Activated naive CD8-positive, alpha-beta T cell treated with anti-CD3 and anti-CD28 coated beads, Interleukin-2, amount 10 ng/mL, durations not matched to agents 7 days and 5 days (primary cell): ENCODE data around the gene GABARAPL2. TPM values are rescaled to one million over a fixed set of nuclear protein-coding genes. Genes with fewer than 3 reads are reported as not detected.
A peak's percentile ranks its signal among the peaks of the same experiment; 100 is the strongest.
"Not testable (repeated sequence)": the region's sequence is repeated elsewhere in the genome, so short reads cannot be mapped to it uniquely, and the experiment has no call there.

Source experiments
- ATAC-seq: fragments of 150-1000 bp; cut with Tn5 transposase; one replicate; pipeline ENCODE4 v1.10.0; 2021; ENCODE audit warnings: low read depth, moderate library complexity
- POLR2A ChIA-PET: fragments of 350-600 bp; sonication (Branson Sonifier 250); formaldehyde crosslinking; loops from one replicate; lab custom pipeline; 2021; ENCODE audit warnings: antibody characterized with exemption; lab: Charles Lee
- DNase-seq: peaks from one replicate; pipeline ENCODE4 v3.0.0; 2021
- H3K27ac Mint-ChIP-seq: one replicate; pipeline ENCODE4 v1.8.0; 2022; ENCODE audit warnings: mild to moderate bottlenecking, mixed read lengths
- H3K27me3 Mint-ChIP-seq: one replicate; pipeline ENCODE4 v1.8.0; 2022; ENCODE audit warnings: mild to moderate bottlenecking, moderate library complexity, mixed read lengths
- H3K36me3 Mint-ChIP-seq: one replicate; pipeline ENCODE4 v1.8.0; 2021; ENCODE audit warnings: mild to moderate bottlenecking, mixed read lengths
- H3K4me1 Mint-ChIP-seq: one replicate; pipeline ENCODE4 v1.8.0; 2021; ENCODE audit warnings: mixed read lengths
- H3K4me3 Mint-ChIP-seq: one replicate; pipeline ENCODE4 v1.8.0; 2022; ENCODE audit warnings: mild to moderate bottlenecking, moderate library complexity, mixed read lengths
- H3K9me3 Mint-ChIP-seq: one replicate; pipeline ENCODE4 v1.8.0; 2021; ENCODE audit warnings: mixed read lengths
- total RNA-seq, 2 experiments: library from RNA; stranded (reverse); gene quantifications; one replicate each; pipeline ENCODE4 v1.2.3, GENCODE V29; 2021

Gene GABARAPL2
- total RNA-seq, 2 experiments from 2014 or later: 71.6 to 72.9 TPM

DNA sequence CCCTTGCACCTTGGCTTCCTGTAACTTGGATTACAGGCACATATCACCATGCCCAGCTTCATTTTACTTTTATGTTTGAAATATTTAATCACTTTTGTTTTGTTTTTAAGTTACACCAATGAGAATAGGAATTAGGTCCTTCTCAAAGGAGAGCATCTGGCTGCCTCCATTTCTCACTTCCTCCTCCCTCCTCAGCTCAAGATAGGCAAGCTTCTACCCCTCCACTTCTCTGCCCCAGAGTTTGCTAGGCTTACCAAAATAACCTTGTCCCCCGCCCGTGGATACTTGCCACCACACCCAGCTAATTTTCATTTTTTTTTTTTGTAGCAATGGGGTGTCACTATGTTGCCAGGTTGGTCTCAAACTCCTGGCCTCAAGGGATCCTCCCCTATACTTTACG is 17.9 kb downstream of the GABARAPL2 start:
- Mint-ChIP-seq H3K27me3 (no peaks in the 10 kb centered on the region), H3K4me1 (peaks cover 3% of the 10 kb centered on the region), H3K27ac (no peak overlapping the region), H3K4me3 (no peak overlapping the region), H3K9me3 (no peaks in the 10 kb centered on the region), H3K36me3 (peaks cover 3% of the 10 kb centered on the region)
- POLR2A ChIA-PET: interaction anchor here (1.1 kb wide), 1 partner anchor 9 kb away, joined by 3 read pairs; no protein-coding TSS in a partner anchor
- ATAC-seq (no peak), DNase-seq (no peak)

DNA sequence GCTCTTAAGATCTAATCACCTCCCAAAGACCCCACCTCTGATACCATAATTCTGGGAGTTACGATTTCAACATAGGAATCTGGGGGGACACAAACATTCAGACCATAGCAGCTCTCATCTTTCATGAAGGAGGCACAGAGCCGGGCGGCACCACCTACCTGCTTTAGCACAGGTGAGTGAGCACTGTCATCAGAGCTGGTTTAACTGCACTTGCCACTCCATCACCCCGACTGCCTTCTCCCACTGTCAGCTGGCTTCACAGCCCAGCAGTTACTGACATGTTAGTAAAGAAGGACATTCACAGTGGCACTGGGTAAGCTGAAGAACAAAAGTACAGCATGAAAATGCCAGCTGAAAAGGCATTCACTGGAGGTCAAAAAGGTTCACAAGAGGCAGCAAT is 22.5 kb downstream of the GABARAPL2 start:
- DNase-seq: no peak
- Mint-ChIP-seq H3K4me3 (no peak overlapping the region), H3K36me3 (peaks cover under 1% of the 10 kb centered on the region), H3K9me3 (no peaks in the 10 kb centered on the region), H3K4me1 (peaks cover 3% of the 10 kb centered on the region), H3K27ac (no peak overlapping the region), H3K27me3 (no peaks in the 10 kb centered on the region)
- ATAC-seq: no peak
- POLR2A ChIA-PET: no interaction called here

DNA sequence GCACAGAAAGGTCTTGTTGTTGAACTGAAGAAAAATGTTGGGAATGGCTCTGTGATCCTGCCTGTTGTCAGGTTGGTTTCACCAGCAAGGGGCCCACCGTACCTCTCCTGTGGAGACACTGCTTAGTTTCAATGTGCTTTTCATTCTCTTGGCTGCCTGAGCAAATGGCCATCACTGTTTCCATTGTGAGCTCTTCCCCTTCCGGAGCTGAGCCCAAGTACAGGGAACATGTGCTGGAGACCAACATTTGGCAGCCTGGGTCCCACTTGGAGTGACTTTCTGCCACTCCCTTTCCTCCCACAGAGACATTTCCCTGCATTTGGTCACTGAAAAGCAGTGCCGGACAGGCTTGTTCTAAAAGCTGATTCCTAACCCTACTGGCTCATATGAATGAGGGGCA is 23.1 kb downstream of the GABARAPL2 start:
- Mint-ChIP-seq H3K27ac (no peak overlapping the region), H3K9me3 (no peaks in the 10 kb centered on the region), H3K4me1 (peaks cover 4% of the 10 kb centered on the region), H3K27me3 (no peaks in the 10 kb centered on the region), H3K4me3 (no peak overlapping the region), H3K36me3 (peaks cover 3% of the 10 kb centered on the region)
- DNase-seq: no peak
- no peak for ATAC-seq
- POLR2A ChIA-PET: no interaction called here

GRCh38 chr16:75590920-75591843 is 25.0 kb downstream of the GABARAPL2 start:
- no peak overlapping the region for H3K27ac Mint-ChIP-seq
- POLR2A ChIA-PET: interaction anchor here (1.6 kb wide), 1 partner anchor 15 kb away, joined by 3 read pairs; no protein-coding TSS in a partner anchor
- H3K36me3 Mint-ChIP-seq: peaks cover 3% of the 10 kb centered on the region
- peaks cover 7% of the 10 kb centered on the region for H3K4me1 Mint-ChIP-seq
- H3K9me3 Mint-ChIP-seq: no peaks in the 10 kb centered on the region
- no peaks in the 10 kb centered on the region for H3K27me3 Mint-ChIP-seq
- DNase-seq (no peak), ATAC-seq (no peak)
- H3K4me3 Mint-ChIP-seq: no peak overlapping the region

GRCh38 chr16:75591927-75592326 is 25.7 kb downstream of the GABARAPL2 start:
- not testable (repeated sequence) for H3K9me3 Mint-ChIP-seq, H3K4me1 Mint-ChIP-seq, ATAC-seq, DNase-seq, H3K4me3 Mint-ChIP-seq, H3K36me3 Mint-ChIP-seq, H3K27ac Mint-ChIP-seq, H3K27me3 Mint-ChIP-seq
- POLR2A ChIA-PET: interaction anchor here (1.6 kb wide), 1 partner anchor 16 kb away, joined by 3 read pairs; no protein-coding TSS in a partner anchor

GRCh38 chr16:75593308-75593707 is 27.1 kb downstream of the GABARAPL2 start:
- POLR2A ChIA-PET: no interaction called here
- Mint-ChIP-seq H3K9me3 (peaks cover 1% of the 10 kb centered on the region), H3K36me3 (peaks cover 17% of the 10 kb centered on the region), H3K27me3 (no peaks in the 10 kb centered on the region), H3K27ac (no peak overlapping the region), H3K4me3 (no peak overlapping the region), H3K4me1 (peaks cover 7% of the 10 kb centered on the region)
- ATAC-seq: no peak
- no peak for DNase-seq

- H3K4me3 Mint-ChIP-seq: no peak overlapping the region
Observed at GRCh38 chr16:75593825-75594820, 27.9 kb downstream of the GABARAPL2 start.

DNA sequence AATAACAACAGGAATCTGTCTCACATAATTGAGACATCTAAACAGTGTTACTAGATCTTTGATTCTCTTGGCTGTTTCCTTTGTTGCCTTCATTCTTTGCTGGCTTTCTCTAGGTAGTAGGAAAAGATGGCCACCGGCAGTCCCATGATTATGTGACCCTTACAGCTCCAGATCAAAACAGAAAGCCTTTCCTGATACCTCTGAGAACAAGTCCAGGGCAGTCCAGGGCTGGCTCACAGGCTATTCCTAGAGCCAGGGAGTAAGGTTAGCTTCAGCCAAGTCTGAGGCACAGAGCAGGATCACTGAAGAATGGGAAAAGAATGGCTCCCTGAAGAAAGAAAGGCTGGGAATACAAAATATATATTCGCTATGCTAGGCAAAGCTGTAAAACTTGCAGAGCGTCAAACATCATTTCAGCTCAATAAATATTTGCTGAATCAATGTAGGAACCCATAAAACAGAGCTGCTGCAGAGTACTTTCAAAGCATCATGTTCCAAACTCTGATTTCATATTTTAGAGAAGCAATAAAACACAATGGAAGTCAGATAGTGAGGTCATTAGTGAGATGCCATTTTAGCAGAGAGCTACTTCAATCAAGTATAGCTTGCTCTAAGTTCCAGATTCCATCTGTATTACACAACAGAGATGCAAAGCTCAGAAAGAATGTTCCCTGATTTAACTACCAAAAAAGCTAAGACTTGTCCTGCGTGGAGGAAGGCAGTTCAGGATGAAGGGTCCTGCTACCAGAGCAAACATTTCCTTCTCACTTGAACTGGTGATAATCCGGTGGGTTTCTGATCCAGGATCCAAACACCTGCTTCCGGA is 33.5 kb downstream of the GABARAPL2 start:
- Mint-ChIP-seq H3K27me3 (no peaks in the 10 kb centered on the region), H3K4me3 (no peak overlapping the region), H3K36me3 (peaks cover 59% of the 10 kb centered on the region), H3K27ac (no peak overlapping the region), H3K9me3 (peaks cover 10% of the 10 kb centered on the region), H3K4me1 (peaks cover 3% of the 10 kb centered on the region)
- no peak for ATAC-seq
- no peak for DNase-seq
- POLR2A ChIA-PET: no interaction called here

More at GRCh38 chr16:75593825-75594820, 27.9 kb downstream of the GABARAPL2 start:
- ATAC-seq: peak; percentile 60
- peak overlapping the region; percentile 70 for H3K27ac Mint-ChIP-seq
- no peaks in the 10 kb centered on the region for H3K27me3 Mint-ChIP-seq
- H3K4me1 Mint-ChIP-seq: peaks cover 7% of the 10 kb centered on the region
- POLR2A ChIA-PET: no interaction called here
- H3K9me3 Mint-ChIP-seq: peaks cover 1% of the 10 kb centered on the region
- no peak for DNase-seq
- H3K36me3 Mint-ChIP-seq: peaks cover 18% of the 10 kb centered on the region

GRCh38 chr16:75603241-75603640 is 37.1 kb downstream of the GABARAPL2 start:
- Mint-ChIP-seq H3K27ac (no peak overlapping the region), H3K4me3 (no peak overlapping the region), H3K27me3 (no peaks in the 10 kb centered on the region), H3K9me3 (peaks cover 9% of the 10 kb centered on the region), H3K36me3 (peaks cover 64% of the 10 kb centered on the region), H3K4me1 (no peaks in the 10 kb centered on the region)
- ATAC-seq: no peak
- POLR2A ChIA-PET: no interaction called here
- no peak for DNase-seq

DNA sequence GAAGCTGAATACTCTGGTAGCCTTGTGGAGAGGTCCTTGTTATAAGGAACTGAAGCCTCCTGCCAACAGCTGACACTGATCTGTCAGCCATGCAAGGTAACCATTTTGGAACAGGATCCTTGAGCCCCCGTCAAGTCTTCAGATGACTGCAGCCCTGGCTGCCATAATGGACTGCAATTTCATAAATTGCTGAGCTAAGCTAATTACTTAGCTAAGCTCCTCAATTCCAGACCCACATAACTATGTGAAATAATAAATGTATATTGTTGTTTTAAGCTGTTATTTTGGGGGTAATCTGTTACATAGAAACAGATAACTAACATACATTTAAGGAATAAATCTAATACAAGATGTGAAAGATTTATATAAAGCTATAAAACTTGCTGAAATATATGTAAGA is 40.3 kb downstream of the GABARAPL2 start:
- H3K4me3 Mint-ChIP-seq: no peak overlapping the region
- peaks cover 9% of the 10 kb centered on the region for H3K9me3 Mint-ChIP-seq
- peaks cover 48% of the 10 kb centered on the region for H3K36me3 Mint-ChIP-seq
- POLR2A ChIA-PET: interaction anchor here (0.8 kb wide), 1 partner anchor 41 kb away, joined by 4 read pairs; the partner anchor contains the start of genes KARS1 and TERF2IP
- no peak for DNase-seq
- no peaks in the 10 kb centered on the region for H3K4me1 Mint-ChIP-seq
- H3K27me3 Mint-ChIP-seq: no peaks in the 10 kb centered on the region
- H3K27ac Mint-ChIP-seq: no peak overlapping the region
- no peak for ATAC-seq

DNA sequence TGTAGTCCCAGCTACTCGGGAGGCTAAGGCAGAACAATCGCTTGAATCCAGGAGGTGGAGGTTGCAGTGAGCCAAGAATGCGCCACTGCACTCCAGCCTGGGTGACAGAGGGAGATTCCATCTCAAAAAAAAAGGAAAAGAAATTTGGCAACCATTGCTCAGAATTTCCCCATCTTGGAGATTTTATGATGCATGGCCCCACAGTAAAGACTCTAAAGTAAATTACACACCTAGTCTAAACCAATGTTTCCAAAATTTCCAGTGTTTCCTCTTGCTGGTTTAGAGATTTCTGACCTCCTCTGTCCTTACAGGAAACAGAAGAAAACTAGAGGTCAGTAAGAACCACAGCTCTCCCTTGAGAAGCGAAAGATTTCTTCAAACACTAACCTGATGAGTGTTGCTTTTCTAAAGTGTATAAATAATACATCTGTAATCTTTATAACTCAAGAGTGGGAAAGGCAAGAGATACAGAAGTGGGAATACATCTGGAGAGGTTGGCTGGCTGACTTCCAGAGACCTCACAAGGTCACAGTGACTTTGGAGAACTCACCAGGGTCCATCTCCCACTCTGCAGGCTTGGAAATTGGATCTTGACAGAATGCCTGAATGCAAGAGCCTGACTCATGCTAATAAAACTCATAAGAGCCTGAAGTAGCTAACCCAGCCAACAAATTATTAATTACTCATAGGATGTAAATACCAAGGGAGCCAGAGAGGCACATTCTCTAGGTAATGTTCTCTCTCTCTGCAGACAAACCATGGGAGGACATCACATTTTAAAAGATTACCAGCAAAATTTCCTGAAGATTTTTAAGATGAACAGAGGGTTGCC is 48.1 kb downstream of the GABARAPL2 start:
- H3K27me3 Mint-ChIP-seq: no peaks in the 10 kb centered on the region
- peaks cover 30% of the 10 kb centered on the region for H3K36me3 Mint-ChIP-seq
- POLR2A ChIA-PET: no interaction called here
- no peak overlapping the region for H3K4me3 Mint-ChIP-seq
- no peak overlapping the region for H3K27ac Mint-ChIP-seq
- DNase-seq (no peak), ATAC-seq (no peak)
- H3K4me1 Mint-ChIP-seq: peaks cover 1% of the 10 kb centered on the region
- H3K9me3 Mint-ChIP-seq: no peaks in the 10 kb centered on the region

DNA sequence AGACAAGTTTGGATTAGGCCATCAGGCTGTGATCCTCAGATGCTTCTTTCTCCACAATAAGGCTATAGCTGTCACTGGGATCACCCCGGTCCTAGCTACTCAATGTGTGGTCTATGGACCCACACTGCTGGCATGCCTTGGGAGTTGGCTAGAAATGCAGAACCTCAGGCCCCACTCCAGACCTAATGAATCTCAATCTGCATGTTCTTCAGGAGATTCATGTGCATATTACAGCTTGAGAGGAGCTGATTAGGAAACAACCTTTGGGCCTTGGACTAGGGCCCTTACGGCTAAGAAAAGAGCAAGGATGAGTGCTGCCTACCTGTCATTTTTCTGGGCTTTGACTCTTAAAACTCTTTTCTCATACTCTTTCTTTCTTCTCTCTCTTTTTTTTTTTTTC is 49.4 kb downstream of the GABARAPL2 start:
- H3K27me3 Mint-ChIP-seq: no peaks in the 10 kb centered on the region
- peaks cover 34% of the 10 kb centered on the region for H3K36me3 Mint-ChIP-seq
- ATAC-seq: no peak
- POLR2A ChIA-PET: no interaction called here
- no peak overlapping the region for H3K4me3 Mint-ChIP-seq
- no peak for DNase-seq
- H3K9me3 Mint-ChIP-seq: no peaks in the 10 kb centered on the region
- no peak overlapping the region for H3K27ac Mint-ChIP-seq
- H3K4me1 Mint-ChIP-seq: peaks cover 3% of the 10 kb centered on the region
